Measurements from ENCODE around the gene BBOX1. TPM values are rescaled to one million over a fixed set of nuclear protein-coding genes. Genes with fewer than 3 reads are reported as not detected.

The BBOX1 gene
- polyA plus RNA-seq, 1 donor from 2014 or later, result not detected

GRCh38 chr11:27075655-27076054 lies 35.0 kb downstream of the BBOX1 start:
- no peak overlapping the region for H3K4me3 ChIP-seq (ENCODE audit: low read length)
- H3F3A ChIP-seq (ENCODE audit: insufficient read depth, low read length, poor library complexity, severe bottlenecking), result no peaks in the 10 kb centered on the region
- no peak overlapping the region for H2AFZ ChIP-seq (ENCODE audit: low read depth, low read length)
- no peaks in the 10 kb centered on the region for H3K9me3 ChIP-seq (ENCODE audit: low read length)
- no peak overlapping the region for H3K4me2 ChIP-seq (ENCODE audit: low read length)
- H3K27ac ChIP-seq (ENCODE audit: low read length), result no peak overlapping the region
- no peak for TF ChIP-seq POLR2AphosphoS5 (IDR thresholded peaks at IDR 0.05)
- TF ChIP-seq EZH2 (IDR thresholded peaks at IDR 0.05; ENCODE audit: borderline replicate concordance, insufficient read depth, low read length, poor library complexity, severe bottlenecking), result no peak
- no peak for TF ChIP-seq TAF1 (IDR thresholded peaks at IDR 0.05; ENCODE audit: low read depth)
- no peak for TF ChIP-seq RAD21 (conservative IDR thresholded peaks at IDR 0.05)
- no peak for TF ChIP-seq REST (IDR thresholded peaks at IDR 0.05; ENCODE audit: borderline replicate concordance)
- no peak for TF ChIP-seq CTCF (IDR thresholded peaks at IDR 0.05; ENCODE audit: poor library complexity, severe bottlenecking)
- no peak for TF ChIP-seq EP300 (conservative IDR thresholded peaks at IDR 0.05; ENCODE audit: poor library complexity, severe bottlenecking)
- no peak for TF ChIP-seq MXI1 (conservative IDR thresholded peaks at IDR 0.05; ENCODE audit: poor library complexity, severe bottlenecking)
- TF ChIP-seq SMC3 (conservative IDR thresholded peaks at IDR 0.05; ENCODE audit: poor library complexity), result no peak
- H3K9ac ChIP-seq (ENCODE audit: low read length), result no peak overlapping the region
- H3K9me2 ChIP-seq (ENCODE audit: insufficient read depth, low read length), result no peaks in the 10 kb centered on the region
- H3K79me2 ChIP-seq (replicated peaks; ENCODE audit: insufficient read depth, low read length), result no peaks in the 10 kb centered on the region
- H4K20me1 ChIP-seq (ENCODE audit: insufficient read depth), result no peaks in the 10 kb centered on the region
- no peaks in the 10 kb centered on the region for H3K27me3 ChIP-seq (ENCODE audit: insufficient read depth, low read depth, low read length)
- no peaks in the 10 kb centered on the region for H3K36me3 ChIP-seq (ENCODE audit: insufficient read depth, low read length)

- TF ChIP-seq CTCF (IDR thresholded peaks at IDR 0.05; ENCODE audit: poor library complexity, severe bottlenecking), result no peak
- TF ChIP-seq EP300 (conservative IDR thresholded peaks at IDR 0.05; ENCODE audit: poor library complexity, severe bottlenecking), result no peak
- no peak for TF ChIP-seq RAD21 (conservative IDR thresholded peaks at IDR 0.05)
- no peak for TF ChIP-seq EZH2 (IDR thresholded peaks at IDR 0.05; ENCODE audit: borderline replicate concordance, insufficient read depth, low read length, poor library complexity, severe bottlenecking)
- no peak for TF ChIP-seq REST (IDR thresholded peaks at IDR 0.05; ENCODE audit: borderline replicate concordance)
- TF ChIP-seq MXI1 (conservative IDR thresholded peaks at IDR 0.05; ENCODE audit: poor library complexity, severe bottlenecking), result no peak
- TF ChIP-seq POLR2AphosphoS5 (IDR thresholded peaks at IDR 0.05), result no peak
- no peak for TF ChIP-seq TAF1 (IDR thresholded peaks at IDR 0.05; ENCODE audit: low read depth)
- TF ChIP-seq SMC3 (conservative IDR thresholded peaks at IDR 0.05; ENCODE audit: poor library complexity), result no peak
- H3K9me3 ChIP-seq (ENCODE audit: low read length), result no peaks in the 10 kb centered on the region
- H3K4me2 ChIP-seq (ENCODE audit: low read length), result no peak overlapping the region
- no peaks in the 10 kb centered on the region for H3K9me2 ChIP-seq (ENCODE audit: insufficient read depth, low read length)
- H3F3A ChIP-seq (ENCODE audit: insufficient read depth, low read length, poor library complexity, severe bottlenecking), result no peaks in the 10 kb centered on the region
- no peak overlapping the region for H3K9ac ChIP-seq (ENCODE audit: low read length)
- no peak overlapping the region for H3K4me3 ChIP-seq (ENCODE audit: low read length)
- H4K20me1 ChIP-seq (ENCODE audit: insufficient read depth), result no peaks in the 10 kb centered on the region
- no peaks in the 10 kb centered on the region for H3K27me3 ChIP-seq (ENCODE audit: insufficient read depth, low read depth, low read length)
- H3K36me3 ChIP-seq (ENCODE audit: insufficient read depth, low read length), result no peaks in the 10 kb centered on the region
- no peak overlapping the region for H3K27ac ChIP-seq (ENCODE audit: low read length)
- no peak overlapping the region for H2AFZ ChIP-seq (ENCODE audit: low read depth, low read length)
- H3K79me2 ChIP-seq (replicated peaks; ENCODE audit: insufficient read depth, low read length), result no peaks in the 10 kb centered on the region
These were observed 35.5 kb downstream of the BBOX1 start for GRCh38 chr11:27076121-27076589.

Measured in neural cell (in vitro differentiated cells).